GM21528 (cell line): ENCODE results near the gene ZNF592.

ENCODE experiments used
- ATAC-seq: cut with Tn5 transposase; IDR thresholded peaks from one replicate; pipeline ENCODE4 v1.9.1; 2021; ENCODE audit warnings: mild to moderate bottlenecking, moderate library complexity; ENCODE audit not compliant: unreplicated experiment, low FRiP score

Gene ZNF592

GRCh38 chr15:84804005-84804900 lies 55.9 kb downstream of the ZNF592 start:
- ATAC-seq = no peak

- ATAC-seq = no peak
These were observed 56.8 kb downstream of the ZNF592 start for GRCh38 chr15:84805221-84805620.

- ATAC-seq = no peak
These were observed 58.8 kb downstream of the ZNF592 start for GRCh38 chr15:84807228-84807627.

GRCh38 chr15:84810073-84810840 lies 61.9 kb downstream of the ZNF592 start:
- no peak for ATAC-seq

GRCh38 chr15:84811151-84811550 lies 62.8 kb downstream of the ZNF592 start:
- no peak for ATAC-seq

GRCh38 chr15:84811828-84812227 lies 63.4 kb downstream of the ZNF592 start:
- ATAC-seq = no peak

- no peak for ATAC-seq
These were observed 64.5 kb downstream of the ZNF592 start for GRCh38 chr15:84812842-84813241.

- no peak for ATAC-seq
These were observed 65.0 kb downstream of the ZNF592 start for GRCh38 chr15:84813435-84813834.

GRCh38 chr15:84813931-84814330 lies 65.5 kb downstream of the ZNF592 start:
- ATAC-seq = no peak

GRCh38 chr15:84814916-84815315 lies 66.5 kb downstream of the ZNF592 start:
- ATAC-seq = no peak

GRCh38 chr15:84816694-84817465 lies 68.5 kb downstream of the ZNF592 start, which contains the start of gene ALPK3:
ALPK3 (plus strand) TSS chr15:84817356; CDS start chr15:84817453, 97 bp downstream.
- ATAC-seq = no peak

- no peak for ATAC-seq
These were observed 69.2 kb downstream of the ZNF592 start for GRCh38 chr15:84817466-84818081.

- ATAC-seq = no peak
These were observed 70.1 kb downstream of the ZNF592 start for GRCh38 chr15:84818261-84819131.

- no peak for ATAC-seq
These were observed 70.9 kb downstream of the ZNF592 start for GRCh38 chr15:84819291-84819768.

GRCh38 chr15:84819791-84820190 lies 71.4 kb downstream of the ZNF592 start:
- no peak for ATAC-seq

GRCh38 chr15:84821501-84822021 lies 73.2 kb downstream of the ZNF592 start:
- no peak for ATAC-seq

- ATAC-seq = no peak
These were observed 74.4 kb downstream of the ZNF592 start for GRCh38 chr15:84822653-84823281.

GRCh38 chr15:84823282-84823878 lies 75.0 kb downstream of the ZNF592 start:
- ATAC-seq = no peak
